Measurements from ENCODE around the gene DNALI1.
A peak's percentile ranks its signal among the peaks of the same experiment; 100 is the strongest.
"Not testable (repeated sequence)": the region's sequence is repeated elsewhere in the genome, so short reads cannot be mapped to it uniquely, and the experiment has no call there.

The DNALI1 gene

DNA sequence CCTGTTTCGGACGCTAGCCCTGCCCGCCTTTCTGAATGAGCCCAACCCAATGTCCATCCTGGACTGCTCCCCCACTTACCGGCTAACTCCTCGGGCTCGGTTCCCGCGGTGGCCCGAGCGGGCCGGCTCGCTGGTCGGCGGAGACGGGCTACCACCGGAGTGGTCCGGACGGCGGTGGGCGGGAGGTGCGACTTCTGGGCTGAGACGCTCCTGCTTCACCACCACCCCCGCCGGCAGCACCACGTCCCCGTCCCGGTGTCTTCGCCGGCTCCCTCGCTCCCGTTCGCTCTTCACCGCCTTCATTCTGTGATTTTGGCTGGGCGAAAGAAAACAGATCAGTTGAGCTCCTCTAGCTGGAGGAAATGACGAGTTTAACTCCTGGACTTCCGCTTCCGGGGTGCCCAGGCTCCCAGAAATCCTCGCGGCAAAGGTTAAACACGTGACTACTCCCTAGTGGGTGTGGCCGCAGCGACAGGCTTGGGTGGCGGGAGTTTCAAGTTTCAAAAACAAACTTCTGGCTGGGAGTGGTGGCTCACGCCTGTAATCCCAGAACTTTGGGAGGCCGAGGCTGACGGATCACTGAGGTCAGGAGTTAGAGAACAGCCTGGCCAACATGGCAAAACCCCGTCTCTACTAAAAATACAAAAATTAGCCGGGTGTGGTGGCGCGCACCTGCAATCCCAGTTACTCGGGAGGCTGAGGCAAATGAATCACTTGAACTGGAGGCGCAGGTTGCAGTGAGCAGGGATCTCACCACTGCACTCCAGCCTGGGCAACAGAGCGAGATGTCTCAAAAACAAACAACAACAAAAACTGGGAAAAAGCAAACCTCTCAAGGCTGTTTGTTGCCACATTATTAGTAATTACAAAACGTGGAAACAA, 2.6 kb upstream of the DNALI1 start, which contains the start of gene SNIP1:
Gene SNIP1 (minus strand): TSS at position 367 of the 882 bp plus-strand sequence. CDS start 64 bp downstream, at position 303.
- DNase-seq (ENCODE audit: low read depth) = peak; percentile 84

DNA sequence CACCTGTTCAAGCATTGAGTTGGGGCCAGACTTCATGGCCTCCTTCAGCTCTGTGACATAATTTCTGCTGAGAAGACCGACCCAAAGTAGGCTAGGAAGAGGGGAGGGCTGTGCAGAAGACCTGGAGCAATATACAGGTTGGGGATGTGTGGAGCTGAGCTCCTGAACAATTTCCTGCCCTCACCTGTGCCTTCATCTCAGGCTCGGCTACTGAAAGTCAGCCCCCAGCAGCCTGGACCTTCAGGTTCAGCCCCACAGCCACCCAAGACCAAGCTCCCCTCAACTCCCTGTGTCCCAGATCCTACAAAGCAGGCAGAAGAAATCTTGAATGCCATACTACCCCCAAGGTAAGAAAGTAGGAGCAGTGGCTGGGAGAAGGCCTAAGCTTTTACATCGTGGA, 662 bp downstream of the DNALI1 start:
- no peak for DNase-seq (ENCODE audit: low read depth)

DNA sequence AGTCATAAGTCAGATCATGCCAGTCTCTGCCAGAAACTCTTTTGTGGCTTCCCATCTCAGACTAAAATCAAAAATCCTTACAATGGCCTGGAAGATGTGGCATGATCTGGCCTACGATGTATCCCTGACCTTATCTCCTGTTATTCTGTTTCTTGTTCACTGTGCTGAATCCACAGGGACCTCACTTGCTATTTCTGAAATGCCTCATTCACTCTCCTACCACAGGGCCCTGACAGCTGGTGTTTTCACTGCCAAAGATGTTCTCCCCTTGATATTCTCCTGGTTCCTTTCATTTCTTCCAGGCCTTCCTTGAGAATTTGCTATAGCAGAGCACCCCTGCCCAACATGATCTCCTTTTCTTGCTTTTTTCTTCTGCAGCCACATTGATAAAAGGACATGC, 1.7 kb downstream of the DNALI1 start:
- DNase-seq (ENCODE audit: low read depth) = no peak

DNA sequence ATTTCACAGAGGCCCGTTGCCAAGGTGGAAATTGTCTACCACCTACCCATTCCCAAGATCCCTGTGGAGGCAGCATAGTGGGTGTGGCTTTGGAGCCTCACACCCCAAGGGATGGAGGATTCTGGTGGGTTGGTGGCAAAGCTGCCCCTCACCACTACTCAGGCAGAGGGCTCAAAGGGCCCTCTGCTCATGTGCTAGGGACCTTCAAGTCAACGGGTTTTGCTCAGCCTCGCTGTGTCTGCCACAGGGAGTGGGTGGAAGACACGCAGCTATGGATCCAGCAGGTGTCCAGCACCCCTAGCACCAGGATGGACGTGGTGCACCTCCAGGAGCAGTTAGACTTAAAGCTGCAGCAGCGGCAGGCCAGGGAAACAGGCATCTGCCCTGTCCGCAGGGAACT, 2.3 kb downstream of the DNALI1 start:
- DNase-seq (ENCODE audit: low read depth) = no peak

DNA sequence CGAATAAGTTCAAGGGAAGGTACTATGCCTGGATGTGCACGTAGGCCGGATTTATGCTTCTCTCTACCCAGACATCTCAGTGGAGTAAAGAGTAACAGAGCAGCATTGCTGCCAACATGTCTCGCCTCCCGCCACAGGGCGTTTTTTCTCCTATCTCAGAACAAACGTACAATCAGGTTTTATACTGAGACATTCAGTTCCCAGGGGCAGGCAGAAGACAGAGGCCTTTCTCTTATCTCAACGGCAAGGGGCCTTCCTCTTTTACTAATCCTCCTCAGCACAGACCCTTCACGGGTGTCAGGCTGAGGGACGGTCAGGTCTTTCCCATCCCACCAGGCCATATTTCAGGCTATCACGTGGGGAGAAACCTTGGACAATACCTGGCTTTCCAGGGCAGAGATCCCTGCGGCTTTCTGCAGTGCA, 3.2 kb downstream of the DNALI1 start:
- not testable (repeated sequence) for DNase-seq (ENCODE audit: low read depth)

DNA sequence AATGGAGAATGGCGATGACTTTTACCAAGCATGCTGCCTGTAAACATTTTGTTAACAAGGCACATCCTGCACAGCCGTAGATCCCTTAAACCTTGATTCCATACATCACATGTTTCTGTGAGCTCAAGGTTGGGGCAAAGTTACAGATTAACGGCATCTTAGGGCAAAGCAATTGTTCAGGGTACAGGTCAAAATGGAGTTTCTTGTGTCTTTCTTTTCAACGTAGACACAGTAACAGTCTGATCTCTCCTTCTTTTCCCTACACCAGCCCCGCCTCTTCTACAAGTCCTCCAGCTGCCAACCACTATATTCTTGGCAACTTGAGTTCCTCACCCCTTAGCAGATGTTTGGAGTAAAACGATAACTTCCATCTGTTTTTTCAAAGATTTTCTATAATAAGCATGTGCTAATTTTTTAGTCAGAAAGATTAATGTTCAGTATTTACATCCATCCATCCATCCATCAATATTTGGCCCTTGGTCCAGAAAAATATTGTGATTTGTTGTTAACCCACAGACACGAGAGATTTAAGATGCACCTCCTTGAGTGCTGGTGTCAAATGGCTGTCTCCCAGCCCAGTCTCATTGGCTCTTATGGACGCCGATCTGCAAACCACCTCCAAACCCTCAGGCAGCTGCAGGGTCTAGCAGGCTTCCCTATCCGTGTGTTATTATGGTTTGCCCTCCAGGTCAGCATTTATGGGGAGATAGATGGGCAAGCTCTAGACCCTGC, 3.8 kb downstream of the DNALI1 start:
- DNase-seq (ENCODE audit: low read depth) = no peak

DNA sequence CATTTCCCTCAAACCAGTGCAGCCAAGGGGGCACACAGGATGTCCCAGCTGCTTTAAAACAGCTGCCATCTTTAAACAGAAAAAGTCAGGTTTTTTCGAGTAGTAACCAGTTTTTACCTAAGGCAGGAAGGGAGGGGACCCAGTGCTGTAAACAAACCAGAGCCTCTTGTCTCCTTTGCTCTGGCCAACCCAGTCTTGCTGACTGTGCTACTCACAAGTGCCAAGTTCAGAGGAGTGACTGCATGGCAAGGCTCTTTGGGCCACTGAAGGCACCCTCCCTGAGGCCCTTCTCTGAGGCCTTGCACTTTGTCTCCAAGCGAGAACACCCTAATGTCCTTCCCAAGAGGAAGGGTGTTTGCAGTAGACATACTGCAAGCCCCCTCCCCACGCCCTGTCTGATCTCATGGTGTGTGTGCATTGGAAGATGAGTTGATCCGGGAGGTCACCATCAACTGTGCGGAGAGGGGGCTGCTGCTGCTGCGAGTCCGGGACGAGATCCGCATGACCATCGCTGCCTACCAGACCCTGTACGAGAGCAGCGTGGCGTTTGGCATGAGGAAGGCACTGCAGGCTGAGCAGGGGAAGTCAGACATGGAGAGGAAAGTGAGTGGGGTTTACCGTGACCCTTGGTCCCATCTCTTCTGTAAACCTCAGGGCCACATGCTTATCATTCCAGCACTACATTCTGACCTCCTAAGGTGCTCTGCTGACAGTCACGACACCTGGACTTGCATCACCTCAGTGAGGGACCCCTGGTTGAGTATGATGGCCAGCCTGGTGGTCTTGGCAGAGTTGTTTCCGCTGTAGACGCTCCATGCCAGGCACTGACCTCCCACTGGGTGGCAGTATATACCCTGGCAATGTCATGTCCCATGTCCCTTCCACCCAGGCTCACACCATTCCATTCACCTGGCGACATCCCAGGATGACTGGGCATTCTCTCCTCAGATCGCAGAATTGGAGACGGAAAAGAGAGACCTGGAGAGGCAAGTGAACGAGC, 4.7 kb downstream of the DNALI1 start:
- DNase-seq (ENCODE audit: low read depth) = peak; percentile 11

DNA sequence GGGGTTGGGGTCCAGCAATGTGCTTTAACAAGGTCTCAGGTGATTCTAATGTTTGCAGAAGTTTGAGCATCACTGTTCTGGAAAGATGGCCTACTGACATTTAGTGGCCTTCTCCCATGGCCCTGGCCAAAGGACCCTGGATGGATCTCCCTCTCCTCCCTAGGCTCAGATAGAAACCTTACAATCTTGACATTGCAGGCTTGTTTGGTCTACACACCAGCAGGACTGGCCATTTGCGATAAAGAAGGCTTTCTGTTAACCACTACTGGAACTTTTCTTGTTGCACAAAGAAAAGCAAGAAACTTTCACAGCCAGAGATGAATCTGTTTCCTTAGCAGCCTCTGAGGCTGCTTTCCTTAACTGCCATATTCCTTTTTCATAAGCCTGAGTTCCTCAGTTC, 6.2 kb downstream of the DNALI1 start:
- no peak for DNase-seq (ENCODE audit: low read depth)

DNA sequence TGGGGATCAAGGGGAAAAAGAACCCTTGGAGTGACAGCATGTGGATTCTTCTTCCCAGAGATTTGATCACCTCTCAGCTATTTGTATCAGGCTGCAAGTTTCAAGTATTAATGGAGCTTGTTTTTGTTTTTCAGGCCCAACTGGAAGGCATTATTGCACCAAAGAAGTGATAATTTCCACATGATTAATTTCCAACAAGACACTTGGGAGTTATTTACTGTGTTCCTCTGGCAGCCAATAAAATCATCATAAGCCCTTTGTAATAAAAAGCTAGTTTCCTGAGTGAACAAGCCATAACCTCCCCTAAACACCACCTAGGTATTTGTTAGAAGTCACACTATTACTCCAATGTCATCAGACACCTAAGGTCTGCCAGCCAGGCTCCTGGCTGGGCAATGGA, 8.2 kb downstream of the DNALI1 start:
- no peak for DNase-seq (ENCODE audit: low read depth)

DNA sequence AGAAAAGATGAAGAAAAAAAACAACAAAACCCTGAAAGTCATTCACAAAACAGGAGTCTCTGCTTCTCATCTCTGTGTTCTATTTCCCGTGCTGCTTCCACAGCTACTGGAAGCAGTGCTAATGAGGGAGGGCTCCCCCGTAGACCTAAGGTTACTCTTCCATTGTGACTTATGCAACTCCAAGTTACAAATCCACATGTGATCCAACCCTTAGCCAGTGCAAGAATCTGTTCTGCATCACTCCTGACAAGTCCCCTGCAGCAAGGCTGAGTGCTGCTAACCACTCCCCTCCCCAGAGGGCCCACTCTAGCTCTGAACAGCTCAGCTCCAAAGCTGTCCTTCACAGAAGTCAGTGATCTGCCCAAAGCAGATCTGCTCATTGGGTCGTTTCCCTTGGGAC, 10.3 kb downstream of the DNALI1 start:
- no peak for DNase-seq (ENCODE audit: low read depth)

DNA sequence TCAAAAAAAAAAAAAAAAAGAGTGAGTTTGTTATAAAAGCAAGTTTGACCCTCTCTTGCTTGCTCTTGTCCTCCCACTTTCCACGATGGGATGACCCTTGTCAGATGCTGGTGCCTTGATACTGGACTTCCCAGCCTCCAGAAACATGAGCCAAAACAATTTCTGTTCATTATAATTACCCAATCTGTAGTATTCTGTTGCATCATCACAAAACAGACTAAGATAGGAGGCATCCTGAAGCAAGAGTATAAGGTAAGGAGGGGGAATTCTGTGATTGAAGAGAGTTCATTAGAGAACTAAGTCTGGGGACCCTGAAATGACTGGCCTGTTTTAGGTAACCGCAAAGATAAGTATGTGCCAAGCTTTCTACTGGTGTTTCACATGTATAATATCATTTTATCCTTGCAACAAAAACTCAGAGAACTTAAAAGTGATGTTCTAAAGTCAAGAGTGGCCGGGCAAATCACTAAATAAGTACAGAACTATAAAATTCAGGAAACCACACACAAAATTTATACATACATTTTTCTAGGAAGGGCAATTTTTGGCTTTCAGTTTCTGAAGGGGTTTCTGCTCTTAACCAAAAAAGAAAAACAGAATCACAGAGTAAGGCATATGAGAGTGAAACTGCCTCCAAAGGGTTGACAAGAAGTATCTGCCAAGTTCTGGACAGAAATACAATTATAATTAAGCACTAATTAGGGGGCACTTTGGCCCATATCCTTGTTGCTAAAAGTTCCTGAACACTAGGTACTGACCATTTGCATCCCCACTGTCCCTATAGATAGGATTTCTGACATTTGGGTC, 14.0 kb downstream of the DNALI1 start:
- no peak for DNase-seq (ENCODE audit: low read depth)

DNA sequence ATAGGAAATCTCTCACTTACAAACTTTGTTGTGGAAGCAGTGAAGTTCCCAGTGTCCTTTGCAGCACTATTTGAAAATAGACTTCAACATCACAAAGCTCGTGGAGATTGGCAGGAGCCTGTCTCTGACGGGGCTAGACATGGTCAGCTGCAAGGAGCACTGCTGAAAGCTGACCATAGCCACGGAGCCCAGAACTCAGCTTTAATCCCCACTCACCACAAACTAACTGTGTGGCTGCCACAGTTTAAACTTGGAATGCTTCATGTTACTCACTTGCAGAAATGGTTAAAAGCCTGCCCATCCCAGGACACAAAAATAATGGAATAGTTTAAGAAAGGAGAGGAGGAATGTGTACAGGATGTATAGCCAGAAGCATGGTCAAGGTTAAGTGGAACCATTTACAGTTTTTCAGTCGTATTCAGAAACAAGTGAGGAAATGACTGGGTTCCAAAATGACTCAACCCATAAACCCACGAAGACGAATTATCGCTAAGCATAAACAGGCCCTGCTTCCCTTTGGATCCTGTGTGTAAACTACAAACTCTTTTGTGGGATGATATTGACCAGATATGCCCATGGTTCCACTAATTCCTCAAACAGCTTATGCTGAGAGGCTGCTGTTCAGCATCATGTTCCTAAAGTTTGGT, 18.2 kb downstream of the DNALI1 start:
- DNase-seq (ENCODE audit: low read depth) = no peak

DNA sequence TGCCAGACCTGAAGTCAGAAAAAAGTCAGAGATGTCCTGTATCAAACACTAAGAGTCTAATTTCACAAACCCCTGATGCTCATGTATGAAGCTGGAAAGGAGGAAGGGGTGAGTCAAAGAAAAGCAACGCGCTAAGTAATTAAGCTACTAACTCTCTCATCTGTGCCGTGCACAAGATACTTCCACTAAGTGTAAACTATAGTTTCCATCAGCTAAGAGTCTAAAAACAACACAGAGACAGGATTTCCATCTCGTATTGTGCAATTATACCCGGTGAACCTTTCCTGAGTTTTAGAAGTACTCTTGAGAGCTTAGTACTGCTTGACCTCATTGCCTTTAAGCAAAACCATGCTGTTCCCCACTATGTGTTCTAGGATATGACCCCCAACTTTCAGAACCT, 19.0 kb downstream of the DNALI1 start:
- no peak for DNase-seq (ENCODE audit: low read depth)

DNA sequence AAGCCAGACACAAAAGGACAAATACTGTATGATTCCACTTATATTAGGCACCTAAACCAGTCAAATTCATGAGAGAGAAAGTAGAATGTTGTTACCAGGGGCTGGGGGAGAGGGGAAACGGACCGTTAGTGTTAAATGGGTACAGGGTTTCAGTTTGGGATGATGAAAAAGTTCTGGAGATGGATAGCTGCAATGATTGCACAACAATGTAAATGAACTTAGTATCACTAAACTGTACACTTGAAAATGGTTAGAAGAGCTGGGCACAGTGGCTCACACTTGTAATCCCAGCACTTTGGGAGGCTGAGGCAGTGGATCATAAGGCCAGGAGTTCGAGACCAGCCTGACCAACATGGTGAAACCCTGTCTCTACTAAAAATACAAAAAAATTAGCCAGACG, 27.8 kb downstream of the DNALI1 start:
- not testable (repeated sequence) for DNase-seq (ENCODE audit: low read depth)

DNA sequence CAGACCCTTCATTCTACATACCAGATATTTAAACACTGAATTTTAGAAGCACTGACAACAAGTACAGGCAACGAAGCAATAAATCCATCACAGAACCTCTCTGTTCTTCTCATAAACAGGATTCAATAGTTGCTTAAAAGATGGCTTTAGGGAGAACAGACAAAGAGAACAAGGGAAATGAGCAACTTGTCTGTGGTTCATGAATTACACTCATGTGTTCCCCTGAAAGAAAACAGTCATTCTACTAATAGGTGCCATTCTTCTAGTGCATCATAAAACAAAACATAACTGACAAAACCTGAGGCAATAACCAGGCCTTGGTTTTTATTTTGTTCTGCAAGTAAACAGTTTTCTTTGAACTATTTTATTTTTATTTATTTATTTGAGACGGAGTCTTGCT, 32.2 kb downstream of the DNALI1 start:
- DNase-seq (ENCODE audit: low read depth) = no peak

DNA sequence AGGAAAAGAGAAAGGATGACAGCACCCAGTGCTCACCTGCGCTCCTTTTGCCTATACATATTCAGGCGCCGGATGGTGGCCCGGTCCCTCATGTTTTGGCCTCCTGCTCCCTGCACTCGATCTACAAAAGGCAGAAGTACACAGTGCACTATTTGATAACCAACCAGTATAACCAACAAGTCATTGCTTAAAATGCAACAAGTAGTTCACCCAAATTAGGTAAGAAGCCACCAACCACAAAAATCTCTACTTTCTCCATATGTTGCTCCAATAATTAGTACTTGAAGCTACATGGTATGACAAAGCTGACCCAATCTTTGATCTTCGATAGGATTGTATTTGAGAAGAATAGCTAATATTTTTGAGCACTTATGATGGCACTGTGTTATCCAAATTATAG, 37.0 kb downstream of the DNALI1 start:
- DNase-seq (ENCODE audit: low read depth) = no peak

DNA sequence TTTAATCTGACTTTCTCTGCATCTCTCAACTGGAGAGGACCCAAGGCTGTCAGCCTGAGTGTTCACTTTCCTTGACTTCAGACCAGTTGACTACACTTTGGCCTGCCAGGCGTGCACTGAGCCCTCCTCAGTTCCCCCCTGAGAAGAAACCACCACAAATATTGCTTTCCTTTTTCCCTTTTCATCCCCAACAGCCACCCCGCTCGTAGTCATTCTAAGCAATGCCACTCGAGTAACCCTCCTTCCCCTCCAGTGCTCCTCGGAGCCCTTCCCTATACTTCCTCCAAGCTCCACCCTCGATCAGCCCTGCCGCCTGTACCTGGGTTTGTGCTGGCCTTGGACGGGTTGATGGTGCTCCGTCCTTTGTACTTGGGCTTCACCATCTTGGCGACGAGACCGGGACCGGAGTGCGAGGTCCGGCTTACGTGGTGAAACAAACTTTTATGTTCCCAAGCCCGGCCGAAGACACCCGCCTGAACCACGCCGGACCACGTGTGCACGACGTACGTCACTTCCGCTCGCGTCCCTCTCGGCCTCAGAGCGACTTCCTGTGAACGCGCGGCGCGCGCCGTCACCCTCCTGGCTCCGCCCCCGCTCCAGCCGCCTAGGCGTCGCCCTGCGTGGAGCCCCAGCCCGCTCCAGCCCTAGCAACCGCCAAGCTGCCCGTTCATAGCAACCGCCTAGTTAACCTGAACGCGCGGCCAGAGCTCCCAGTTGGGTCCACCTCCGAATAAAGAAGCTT, 38.9 kb downstream of the DNALI1 start, which contains the start of gene GNL2:
Gene GNL2 (minus strand): TSS at position 498 of the 742 bp plus-strand sequence. CDS start 115 bp downstream, at position 383.
- DNase-seq (ENCODE audit: low read depth) = peak; percentile 94

DNA sequence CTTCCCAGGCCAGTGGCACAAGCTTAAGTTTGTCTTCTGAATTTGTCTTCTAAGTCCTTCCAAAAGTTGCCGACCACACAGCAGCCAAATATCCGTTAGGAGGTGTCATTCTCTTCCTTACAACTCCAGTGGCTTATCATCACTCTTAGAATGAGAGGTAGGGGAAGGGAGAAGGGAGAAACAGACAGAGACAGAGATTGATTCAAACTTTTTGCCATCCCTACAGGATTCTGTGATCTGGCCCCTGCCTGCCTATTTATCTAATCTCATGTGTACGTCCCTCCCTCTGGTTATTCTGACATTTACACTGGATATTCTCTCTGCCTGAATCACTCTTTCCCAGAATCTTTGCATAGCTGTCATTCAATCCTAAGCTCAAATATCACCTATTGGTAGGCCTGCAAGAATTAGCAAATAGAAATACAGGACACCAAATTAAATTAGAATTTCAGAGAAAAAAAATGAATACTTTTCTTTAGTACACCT, 39.5 kb downstream of the DNALI1 start:
- no peak for DNase-seq (ENCODE audit: low read depth)

DNA sequence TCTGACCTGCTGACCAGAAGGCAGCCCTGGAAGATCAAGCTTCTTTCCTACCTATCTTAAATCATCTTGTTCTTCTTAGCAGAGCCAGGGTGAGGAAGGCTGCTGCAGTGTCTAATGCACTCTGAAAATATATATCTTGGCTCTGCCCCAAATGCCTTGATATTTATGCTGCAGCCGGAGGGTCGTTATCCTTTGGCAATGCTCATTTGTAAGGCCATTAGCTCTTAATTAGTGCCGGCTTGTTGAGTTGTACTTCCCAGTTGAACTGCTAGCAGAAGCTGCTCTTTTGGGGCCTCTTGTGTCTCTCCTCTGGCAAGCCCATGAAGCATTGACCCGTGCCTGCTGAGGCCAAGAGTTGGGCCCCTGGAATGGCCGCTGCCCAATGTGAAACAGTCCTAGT, 43.2 kb downstream of the DNALI1 start:
- no peak for DNase-seq (ENCODE audit: low read depth)

DNA sequence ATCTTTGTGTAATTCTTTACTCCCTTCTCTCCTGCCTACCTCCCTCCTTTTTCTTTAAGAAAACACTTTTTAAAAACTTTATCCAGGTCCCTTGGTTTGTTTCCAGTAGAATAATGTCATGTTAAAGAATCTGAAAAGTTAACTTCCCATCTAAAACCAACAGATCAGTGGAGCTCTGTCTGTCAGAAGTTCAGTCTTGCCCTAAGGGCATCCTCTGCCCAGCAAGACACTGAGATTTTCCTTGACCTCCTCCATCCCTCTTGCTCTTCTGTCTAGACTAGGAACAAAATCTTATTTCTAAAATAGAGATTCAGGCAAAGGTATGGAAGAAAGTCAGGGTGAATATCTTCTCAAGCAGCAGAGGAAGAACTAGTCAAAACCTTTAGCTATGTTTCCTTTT, 44.7 kb downstream of the DNALI1 start:
- DNase-seq (ENCODE audit: low read depth) = no peak

Measured in stimulated activated CD8-positive, alpha-beta memory T cell treated with anti-CD3 and anti-CD28 coated beads, Interleukin-4, amount 100 ng/mL, for 24 hours (primary cell).